DND-41 (cell line): ENCODE data around the gene ZNF585A.
"Not testable (repeated sequence)": the region's sequence is repeated elsewhere in the genome, so short reads cannot be mapped to it uniquely, and the experiment has no call there.

Experiments
- ATAC-seq: fragments of 200-7000 bp; cut with Tn5 transposase; 3 replicates; pipeline ENCODE4 v1.9.1; 2021; ENCODE audit warnings: low read depth; ENCODE audit not compliant: insufficient read depth
- DNase-seq: peaks from one replicate; pipeline ENCODE4 v3.0.0-alpha.2; 2020
- H2AFZ ChIP-seq: 2 replicates; pipeline ENCODE4 v1.6.0; 2012; ENCODE audit warnings: low read depth, low read length
- H3K27ac ChIP-seq: 2 replicates; pipeline ENCODE4 v1.5.1; 2012; ENCODE audit warnings: low read length, inconsistent platforms
- H3K27me3 ChIP-seq: fragments of 200-600 bp; sonication (generic); 2 replicates; pipeline ENCODE4 v1.6.0; 2012; ENCODE audit warnings: low read length, mild to moderate bottlenecking, inconsistent platforms; ENCODE audit not compliant: insufficient read depth, poor library complexity
- H3K36me3 ChIP-seq: 2 replicates; pipeline ENCODE4 v1.5.1; 2012; ENCODE audit warnings: low read length, inconsistent platforms; ENCODE audit not compliant: insufficient read depth
- H3K4me1 ChIP-seq: 2 replicates; pipeline ENCODE4 v1.5.1; 2012; ENCODE audit warnings: mild to moderate bottlenecking, low read length; ENCODE audit not compliant: insufficient read depth
- H3K4me2 ChIP-seq: 2 replicates; pipeline ENCODE4 v1.6.0; 2012; ENCODE audit warnings: mild to moderate bottlenecking, moderate library complexity, low read length, inconsistent platforms; ENCODE audit not compliant: insufficient read depth
- H3K4me3 ChIP-seq, 2 experiments: fragments of 200-600 bp in 1 of 2; shearing (Covaris generic) in 1 of 2; 2 replicates each; pipeline ENCODE4 v1.5.1; 2012 to 2016; ENCODE audit warnings: inconsistent platforms in 2 of 2, low read length in 2 of 2, mild to moderate bottlenecking in 2 of 2, low read depth in 1 of 2, moderate library complexity in 1 of 2
- H3K79me2 ChIP-seq: 2 replicates; pipeline ENCODE4 v1.6.0; 2012; ENCODE audit warnings: low read length, inconsistent platforms; ENCODE audit not compliant: insufficient read depth
- H3K9ac ChIP-seq: 2 replicates; pipeline ENCODE4 v1.6.0; 2012; ENCODE audit warnings: low read depth, mild to moderate bottlenecking, inconsistent platforms, low read length, moderate library complexity
- H3K9me3 ChIP-seq: 2 replicates; pipeline ENCODE4 v1.5.1; 2012; ENCODE audit warnings: low read length, moderate library complexity, mild to moderate bottlenecking, inconsistent platforms; ENCODE audit not compliant: insufficient read depth, severe bottlenecking
- H4K20me1 ChIP-seq: 2 replicates; pipeline ENCODE4 v1.6.0; 2012; ENCODE audit warnings: low read length; ENCODE audit not compliant: insufficient read depth
- CTCF ChIP-seq: IDR thresholded peaks from 2 replicates; pipeline ENCODE4 v1.5.1; 2012; ENCODE audit warnings: borderline replicate concordance, low read length, moderate library complexity, mild to moderate bottlenecking; ENCODE audit not compliant: poor library complexity, severe bottlenecking; ENCODE audit errors: extremely low read depth
- EZH2 ChIP-seq: IDR thresholded peaks from 3 replicates; pipeline ENCODE4 v1.6.1; 2012; ENCODE audit warnings: borderline replicate concordance, low read depth, mild to moderate bottlenecking, moderate library complexity, low read length, inconsistent platforms; ENCODE audit not compliant: severe bottlenecking

Gene ZNF585A

GRCh38 chr19:37127999-37128820 is 44.3 kb downstream of the ZNF585A start:
- Histone ChIP-seq H3K27ac (no peak overlapping the region), H3K4me3 (peak overlapping the region in 1 of 2 experiments; percentile 15; a peak in 1 of 4 replicates), H3K27me3 (no peaks in the 10 kb centered on the region), H3K79me2 (no peaks in the 10 kb centered on the region), H3K36me3 (peaks cover 56% of the 10 kb centered on the region), H3K9ac (no peak overlapping the region), H3K9me3 (peaks cover 90% of the 10 kb centered on the region), H4K20me1 (no peaks in the 10 kb centered on the region), H3K4me1 (no peaks in the 10 kb centered on the region), H3K4me2 (no peak overlapping the region), H2AFZ (no peak overlapping the region)
- TF ChIP-seq CTCF: no peak
- TF ChIP-seq EZH2: no peak
- DNase-seq (no peak), ATAC-seq (no peak)

- not testable (repeated sequence) for ATAC-seq
Observed at GRCh38 chr19:37122093-37122492, 50.4 kb downstream of the ZNF585A start.

GRCh38 chr19:37114001-37114400 is 58.5 kb downstream of the ZNF585A start:
- H4K20me1 ChIP-seq: no peaks in the 10 kb centered on the region
- no peaks in the 10 kb centered on the region for H3K79me2 ChIP-seq
- no peaks in the 10 kb centered on the region for H3K27me3 ChIP-seq
- no peaks in the 10 kb centered on the region for H3K4me1 ChIP-seq
- TF ChIP-seq CTCF (peak; percentile 52), EZH2 (no peak)
- H3K9me3 ChIP-seq: peaks cover 45% of the 10 kb centered on the region
- DNase-seq (no peak), ATAC-seq (no peak)
- H3K27ac ChIP-seq: no peak overlapping the region
- H3K4me3 ChIP-seq: no peak overlapping the region
- H2AFZ ChIP-seq: no peak overlapping the region
- H3K4me2 ChIP-seq: no peak overlapping the region
- no peak overlapping the region for H3K9ac ChIP-seq
- H3K36me3 ChIP-seq: peaks cover 67% of the 10 kb centered on the region

More at GRCh38 chr19:37122093-37122492, 50.4 kb downstream of the ZNF585A start:
- DNase-seq, H3K9ac ChIP-seq, H4K20me1 ChIP-seq, H3K4me3 ChIP-seq, H3K27me3 ChIP-seq, H3K4me2 ChIP-seq, H2AFZ ChIP-seq, H3K4me1 ChIP-seq, H3K79me2 ChIP-seq, H3K27ac ChIP-seq: not testable (repeated sequence)
- Histone ChIP-seq H3K36me3 (peaks cover 28% of the 10 kb centered on the region), H3K9me3 (peaks cover 43% of the 10 kb centered on the region)

GRCh38 chr19:37111753-37112152 is 60.7 kb downstream of the ZNF585A start:
- H3K27ac ChIP-seq, H4K20me1 ChIP-seq, H3K79me2 ChIP-seq, H3K4me2 ChIP-seq, DNase-seq, ATAC-seq, H3K27me3 ChIP-seq, H3K4me3 ChIP-seq, H3K9ac ChIP-seq, H2AFZ ChIP-seq, H3K4me1 ChIP-seq: not testable (repeated sequence)
- peaks cover 57% of the 10 kb centered on the region for H3K9me3 ChIP-seq
- peaks cover 89% of the 10 kb centered on the region for H3K36me3 ChIP-seq
- TF ChIP-seq CTCF: peak; percentile 52

GRCh38 chr19:37104135-37104534 is 68.4 kb downstream of the ZNF585A start:
- H2AFZ ChIP-seq, H3K27ac ChIP-seq, H4K20me1 ChIP-seq, H3K4me2 ChIP-seq, H3K4me3 ChIP-seq, ATAC-seq, H3K27me3 ChIP-seq, H3K4me1 ChIP-seq, DNase-seq, H3K9ac ChIP-seq: not testable (repeated sequence)
- Histone ChIP-seq H3K79me2 (peaks cover 13% of the 10 kb centered on the region; the same call in 1 of the 2 replicates), H3K9me3 (peaks cover 48% of the 10 kb centered on the region), H3K36me3 (peaks cover 75% of the 10 kb centered on the region)
